ENCODE measurements around the gene SLC35G6. TPM values are rescaled to one million over a fixed set of nuclear protein-coding genes. Genes with fewer than 3 reads are reported as not detected.
A peak's percentile ranks its signal among the peaks of the same experiment; 100 is the strongest.

Gene SLC35G6
- polyA plus RNA-seq, 2 donors: 0.01 TPM; not detected in 1

GRCh38 chr17:7459961-7460545, 21.2 kb upstream of the SLC35G6 start:
- H3K36me3 ChIP-seq (ENCODE audit: control insufficient read depth in 2 of 2, insufficient read depth in 2 of 2, low read length in 1 of 2): peaks cover 0 to 21% of the 10 kb centered on the region in 2 donors
- H3K4me1 ChIP-seq (ENCODE audit: control insufficient read depth in 2 of 2, insufficient read depth in 2 of 2, low read length in 1 of 2): peaks cover 0 to 4% of the 10 kb centered on the region in 2 donors
- H3K27ac ChIP-seq (ENCODE audit: low read depth in 2 of 2, low read length in 1 of 2): no peak overlapping the region
- 69 to 70% methylated on average over 3 of the region's 3 CpGs for WGBS, 2 donors
- H3K9me3 ChIP-seq (ENCODE audit: control insufficient read depth in 2 of 2, insufficient read depth in 1 of 2, low read depth in 1 of 2, low read length in 1 of 2): no peaks in the 10 kb centered on the region
- H3K4me3 ChIP-seq (ENCODE audit: low read depth in 1 of 2, low read length in 2 of 2): no peak overlapping the region
- H3K27me3 ChIP-seq (ENCODE audit: control insufficient read depth in 1 of 2, insufficient read depth in 2 of 2, low read length in 2 of 2): no peaks in the 10 kb centered on the region

DNA sequence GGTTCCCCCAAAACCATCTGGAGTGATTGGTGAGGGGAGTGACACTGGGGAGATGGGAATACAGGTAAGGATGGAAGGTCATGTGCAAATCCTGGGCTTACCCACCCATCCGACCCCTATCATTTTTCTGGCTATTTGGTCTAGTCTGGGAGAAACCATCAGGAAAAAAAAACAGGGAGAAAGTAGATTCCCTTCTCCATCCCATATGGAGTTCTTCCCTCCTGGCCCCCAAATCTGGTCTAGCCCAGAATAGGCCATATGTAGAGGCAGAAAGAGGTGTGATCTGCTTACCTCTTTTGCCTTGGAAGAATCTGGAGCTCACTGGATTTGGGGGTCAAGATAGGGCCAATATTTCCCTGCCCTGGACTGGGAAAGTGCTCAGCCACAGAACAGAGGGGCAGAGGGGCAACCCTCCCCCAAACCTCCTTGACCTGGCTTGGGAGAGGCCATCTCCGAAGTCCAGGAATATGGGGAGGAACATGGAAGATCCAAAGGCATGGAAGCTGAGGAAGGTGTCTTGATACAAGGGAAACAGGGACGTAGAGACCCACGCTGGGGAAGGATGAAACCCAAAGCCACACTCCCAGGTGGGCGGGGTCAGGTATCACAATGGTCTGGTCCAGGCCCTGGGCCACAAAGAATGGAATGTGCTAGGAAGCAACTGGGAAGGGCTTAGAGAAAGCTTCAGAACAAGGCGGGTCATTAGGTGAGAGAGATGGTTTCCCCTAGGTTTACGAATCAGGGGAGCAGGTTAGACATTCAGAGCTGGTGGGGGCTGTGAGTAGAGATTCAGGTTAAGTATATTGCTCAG, 20.2 kb upstream of the SLC35G6 start:
- no peaks in the 10 kb centered on the region for H3K27me3 ChIP-seq (ENCODE audit: control insufficient read depth in 1 of 2, insufficient read depth in 2 of 2, low read length in 2 of 2)
- no peaks in the 10 kb centered on the region for H3K9me3 ChIP-seq (ENCODE audit: control insufficient read depth in 2 of 2, insufficient read depth in 1 of 2, low read depth in 1 of 2, low read length in 1 of 2)
- H3K36me3 ChIP-seq (ENCODE audit: control insufficient read depth in 2 of 2, insufficient read depth in 2 of 2, low read length in 1 of 2): peaks cover 0 to 25% of the 10 kb centered on the region in 2 donors
- WGBS, 2 donors: 93 to 94% methylated on average over 7 of the region's 7 CpGs
- peaks cover 0 to 4% of the 10 kb centered on the region in 2 donors for H3K4me1 ChIP-seq (ENCODE audit: control insufficient read depth in 2 of 2, insufficient read depth in 2 of 2, low read length in 1 of 2)
- no peak overlapping the region for H3K27ac ChIP-seq (ENCODE audit: low read depth in 2 of 2, low read length in 1 of 2)
- no peak overlapping the region for H3K4me3 ChIP-seq (ENCODE audit: low read depth in 1 of 2, low read length in 2 of 2)

GRCh38 chr17:7462474-7463371, 18.5 kb upstream of the SLC35G6 start:
- H3K27ac ChIP-seq (ENCODE audit: low read depth in 2 of 2, low read length in 1 of 2): no peak overlapping the region
- H3K4me3 ChIP-seq (ENCODE audit: low read depth in 1 of 2, low read length in 2 of 2): no peak overlapping the region
- no peaks in the 10 kb centered on the region for H3K27me3 ChIP-seq (ENCODE audit: control insufficient read depth in 1 of 2, insufficient read depth in 2 of 2, low read length in 2 of 2)
- H3K9me3 ChIP-seq (ENCODE audit: control insufficient read depth in 2 of 2, insufficient read depth in 1 of 2, low read depth in 1 of 2, low read length in 1 of 2): peaks cover 0 to 2% of the 10 kb centered on the region in 2 donors
- no peaks in the 10 kb centered on the region for H3K4me1 ChIP-seq (ENCODE audit: control insufficient read depth in 2 of 2, insufficient read depth in 2 of 2, low read length in 1 of 2)
- WGBS, 2 donors: 87 to 89% methylated on average over 36 to 44 of the region's 44 CpGs
- peaks cover 0 to 34% of the 10 kb centered on the region in 2 donors for H3K36me3 ChIP-seq (ENCODE audit: control insufficient read depth in 2 of 2, insufficient read depth in 2 of 2, low read length in 1 of 2)

GRCh38 chr17:7463372-7463846, 17.8 kb upstream of the SLC35G6 start:
- no peaks in the 10 kb centered on the region for H3K27me3 ChIP-seq (ENCODE audit: control insufficient read depth in 1 of 2, insufficient read depth in 2 of 2, low read length in 2 of 2)
- H3K4me3 ChIP-seq (ENCODE audit: low read depth in 1 of 2, low read length in 2 of 2): no peak overlapping the region
- H3K27ac ChIP-seq (ENCODE audit: low read depth in 2 of 2, low read length in 1 of 2): peak overlapping the region in 1 of 2 donors; percentile 79
- no peaks in the 10 kb centered on the region for H3K4me1 ChIP-seq (ENCODE audit: control insufficient read depth in 2 of 2, insufficient read depth in 2 of 2, low read length in 1 of 2)
- WGBS, 2 donors: 86 to 91% methylated on average over 14 of the region's 14 CpGs
- H3K9me3 ChIP-seq (ENCODE audit: control insufficient read depth in 2 of 2, insufficient read depth in 1 of 2, low read depth in 1 of 2, low read length in 1 of 2): peaks cover 0 to 2% of the 10 kb centered on the region in 2 donors
- peaks cover 0 to 34% of the 10 kb centered on the region in 2 donors for H3K36me3 ChIP-seq (ENCODE audit: control insufficient read depth in 2 of 2, insufficient read depth in 2 of 2, low read length in 1 of 2)

- Histone ChIP-seq H3K9me3 (ENCODE audit: control insufficient read depth in 2 of 2, insufficient read depth in 1 of 2, low read depth in 1 of 2, low read length in 1 of 2) (peaks cover 0 to 2% of the 10 kb centered on the region in 2 donors), H3K36me3 (ENCODE audit: control insufficient read depth in 2 of 2, insufficient read depth in 2 of 2, low read length in 1 of 2) (peaks cover 0 to 34% of the 10 kb centered on the region in 2 donors), H3K27me3 (ENCODE audit: control insufficient read depth in 1 of 2, insufficient read depth in 2 of 2, low read length in 2 of 2) (no peaks in the 10 kb centered on the region), H3K4me3 (ENCODE audit: low read depth in 1 of 2, low read length in 2 of 2) (no peak overlapping the region), H3K4me1 (ENCODE audit: control insufficient read depth in 2 of 2, insufficient read depth in 2 of 2, low read length in 1 of 2) (no peaks in the 10 kb centered on the region), H3K27ac (ENCODE audit: low read depth in 2 of 2, low read length in 1 of 2) (peak overlapping the region in 1 of 2 donors; percentile 79)
- WGBS, 2 donors: 56 to 67% methylated on average over 9 of the region's 9 CpGs
These were observed 17.2 kb upstream of the SLC35G6 start for GRCh38 chr17:7464081-7464480.

- WGBS, 2 donors: 89% methylated on average over 33 of the region's 33 CpGs
- H3K36me3 ChIP-seq (ENCODE audit: control insufficient read depth in 2 of 2, insufficient read depth in 2 of 2, low read length in 1 of 2): peaks cover 0 to 34% of the 10 kb centered on the region in 2 donors
- H3K4me3 ChIP-seq (ENCODE audit: low read depth in 1 of 2, low read length in 2 of 2): no peak overlapping the region
- H3K27ac ChIP-seq (ENCODE audit: low read depth in 2 of 2, low read length in 1 of 2): no peak overlapping the region
- H3K4me1 ChIP-seq (ENCODE audit: control insufficient read depth in 2 of 2, insufficient read depth in 2 of 2, low read length in 1 of 2): no peaks in the 10 kb centered on the region
- peaks cover 0 to 2% of the 10 kb centered on the region in 2 donors for H3K9me3 ChIP-seq (ENCODE audit: control insufficient read depth in 2 of 2, insufficient read depth in 1 of 2, low read depth in 1 of 2, low read length in 1 of 2)
- no peaks in the 10 kb centered on the region for H3K27me3 ChIP-seq (ENCODE audit: control insufficient read depth in 1 of 2, insufficient read depth in 2 of 2, low read length in 2 of 2)
These were observed 15.5 kb upstream of the SLC35G6 start for GRCh38 chr17:7465597-7466275.

GRCh38 chr17:7466318-7466638, 15.0 kb upstream of the SLC35G6 start:
- peaks cover 0 to 2% of the 10 kb centered on the region in 2 donors for H3K9me3 ChIP-seq (ENCODE audit: control insufficient read depth in 2 of 2, insufficient read depth in 1 of 2, low read depth in 1 of 2, low read length in 1 of 2)
- no peaks in the 10 kb centered on the region for H3K27me3 ChIP-seq (ENCODE audit: control insufficient read depth in 1 of 2, insufficient read depth in 2 of 2, low read length in 2 of 2)
- peak overlapping the region in 1 of 2 donors; percentile 17 for H3K27ac ChIP-seq (ENCODE audit: low read depth in 2 of 2, low read length in 1 of 2)
- WGBS, 2 donors: 85 to 89% methylated on average over 9 of the region's 9 CpGs
- no peak overlapping the region for H3K4me3 ChIP-seq (ENCODE audit: low read depth in 1 of 2, low read length in 2 of 2)
- H3K36me3 ChIP-seq (ENCODE audit: control insufficient read depth in 2 of 2, insufficient read depth in 2 of 2, low read length in 1 of 2): peaks cover 0 to 34% of the 10 kb centered on the region in 2 donors
- no peaks in the 10 kb centered on the region for H3K4me1 ChIP-seq (ENCODE audit: control insufficient read depth in 2 of 2, insufficient read depth in 2 of 2, low read length in 1 of 2)

- 83 to 84% methylated on average over 16 of the region's 16 CpGs for WGBS, 2 donors
- H3K36me3 ChIP-seq (ENCODE audit: control insufficient read depth in 2 of 2, insufficient read depth in 2 of 2, low read length in 1 of 2): peaks cover 0 to 33% of the 10 kb centered on the region in 2 donors
- H3K9me3 ChIP-seq (ENCODE audit: control insufficient read depth in 2 of 2, insufficient read depth in 1 of 2, low read depth in 1 of 2, low read length in 1 of 2): peaks cover 0 to 2% of the 10 kb centered on the region in 2 donors
- no peaks in the 10 kb centered on the region for H3K27me3 ChIP-seq (ENCODE audit: control insufficient read depth in 1 of 2, insufficient read depth in 2 of 2, low read length in 2 of 2)
- peak overlapping the region in 1 of 2 donors; percentile 58 for H3K27ac ChIP-seq (ENCODE audit: low read depth in 2 of 2, low read length in 1 of 2)
- no peak overlapping the region for H3K4me3 ChIP-seq (ENCODE audit: low read depth in 1 of 2, low read length in 2 of 2)
- peaks cover 0 to 1% of the 10 kb centered on the region in 2 donors for H3K4me1 ChIP-seq (ENCODE audit: control insufficient read depth in 2 of 2, insufficient read depth in 2 of 2, low read length in 1 of 2)
These were observed 14.5 kb upstream of the SLC35G6 start for GRCh38 chr17:7466639-7467341.
